Mesothelial cell of epicardium (in vitro differentiated cells): Measurements from ENCODE around the gene DES. TPM values are rescaled to one million over a fixed set of nuclear protein-coding genes. Genes with fewer than 3 reads are reported as not detected.

ENCODE experiments used
- DNase-seq, 2 experiments: peaks; one replicate each; pipeline ENCODE4 v3.0.0; 2021; ENCODE audit warnings: low spot score in 2 of 2; ENCODE audit not compliant: unreplicated experiment in 2 of 2
- H3K27ac Mint-ChIP-seq: 2 replicates; pipeline ENCODE4 v1.8.0; 2021; ENCODE audit warnings: mixed read lengths
- H3K27me3 Mint-ChIP-seq: 2 replicates; pipeline ENCODE4 v1.8.0; 2021; ENCODE audit warnings: low read depth, mixed read lengths
- H3K36me3 Mint-ChIP-seq: 2 replicates; pipeline ENCODE4 v1.8.0; 2021; ENCODE audit warnings: mixed read lengths
- H3K4me1 Mint-ChIP-seq: 2 replicates; pipeline ENCODE4 v1.8.0; 2021; ENCODE audit warnings: mixed read lengths
- H3K4me3 Mint-ChIP-seq: 2 replicates; pipeline ENCODE4 v1.8.0; 2021; ENCODE audit warnings: mild to moderate bottlenecking, moderate library complexity, mixed read lengths
- H3K9me3 Mint-ChIP-seq: 2 replicates; pipeline ENCODE4 v1.8.0; 2021; ENCODE audit warnings: mixed read lengths
- CTCF ChIP-seq: fragments of 200-600 bp; sonication (generic); IDR thresholded peaks from one replicate; pipeline ENCODE4 v1.5.0; 2021; ENCODE audit warnings: antibody characterized with exemption; ENCODE audit not compliant: unreplicated experiment
- total RNA-seq: library from RNA; stranded (reverse); gene quantifications from 3 replicates; pipeline ENCODE4 v1.2.1, GENCODE V29; 2021

Gene DES
- total RNA-seq, 1 donor from 2014 or later, result 33.0 TPM

- Mint-ChIP-seq H3K4me3 (peak overlapping the region; percentile 44), H3K27ac (peak overlapping the region; percentile 82), H3K27me3 (no peaks in the 10 kb centered on the region), H3K4me1 (peaks cover 22% of the 10 kb centered on the region), H3K9me3 (no peaks in the 10 kb centered on the region), H3K36me3 (peaks cover 9% of the 10 kb centered on the region)
- peak in 1 of 2 experiments; percentile 76 for DNase-seq
- TF ChIP-seq CTCF, result peak; percentile 94
Observed at GRCh38 chr2:219459460-219460311, 41.5 kb downstream of the DES start.

- DNase-seq, result peak in 1 of 2 experiments; percentile 62
- H3K36me3 Mint-ChIP-seq, result peaks cover 12% of the 10 kb centered on the region
- H3K4me3 Mint-ChIP-seq, result peak overlapping the region; percentile 44
- no peak for TF ChIP-seq CTCF
- H3K27ac Mint-ChIP-seq, result peak overlapping the region; percentile 82
- peaks cover 22% of the 10 kb centered on the region for H3K4me1 Mint-ChIP-seq
- H3K27me3 Mint-ChIP-seq, result no peaks in the 10 kb centered on the region
- H3K9me3 Mint-ChIP-seq, result no peaks in the 10 kb centered on the region
Observed at GRCh38 chr2:219460424-219460926, 42.3 kb downstream of the DES start.

GRCh38 chr2:219461047-219461514 is 42.9 kb downstream of the DES start:
- H3K4me3 Mint-ChIP-seq, result no peak overlapping the region
- peaks cover 8% of the 10 kb centered on the region for H3K36me3 Mint-ChIP-seq
- no peaks in the 10 kb centered on the region for H3K9me3 Mint-ChIP-seq
- DNase-seq, result no peak
- no peak for TF ChIP-seq CTCF
- H3K4me1 Mint-ChIP-seq, result peaks cover 22% of the 10 kb centered on the region
- H3K27ac Mint-ChIP-seq, result no peak overlapping the region
- H3K27me3 Mint-ChIP-seq, result no peaks in the 10 kb centered on the region

- no peak for DNase-seq
- TF ChIP-seq CTCF, result no peak
- Mint-ChIP-seq H3K27ac (no peak overlapping the region), H3K4me1 (peaks cover 22% of the 10 kb centered on the region), H3K9me3 (no peaks in the 10 kb centered on the region), H3K27me3 (no peaks in the 10 kb centered on the region), H3K4me3 (no peak overlapping the region), H3K36me3 (peaks cover 10% of the 10 kb centered on the region)
Observed at GRCh38 chr2:219461669-219462068, 43.5 kb downstream of the DES start.

GRCh38 chr2:219462349-219462748 is 44.2 kb downstream of the DES start:
- Mint-ChIP-seq H3K27me3 (no peaks in the 10 kb centered on the region), H3K36me3 (peaks cover 13% of the 10 kb centered on the region), H3K27ac (no peak overlapping the region), H3K4me3 (no peak overlapping the region), H3K9me3 (no peaks in the 10 kb centered on the region), H3K4me1 (peaks cover 25% of the 10 kb centered on the region)
- no peak for TF ChIP-seq CTCF
- DNase-seq, result no peak
